Testis (tissue), 2 donors: ENCODE measurements around the gene RCAN2.

Source experiments
- POLR2A ChIP-seq: fragments of 450-650 bp; IDR thresholded peaks from one replicate; pipeline ENCODE4 v1.6.1; 2017; ENCODE audit warnings: antibody characterized with exemption, mild to moderate bottlenecking, moderate library complexity
- TF ChIP-seq, protein P1 (sequence below), 3 experiments: fragments of 450-650 bp in 2 of 3; fragments of 200-600 bp in 1 of 3; sonication (generic) in 1 of 3; IDR thresholded peaks; one replicate each; pipeline ENCODE4 v1.5.1; 2016 to 2019; ENCODE audit warnings: antibody characterized with exemption in 3 of 3, mild to moderate bottlenecking in 2 of 3, moderate library complexity in 1 of 3

GRCh38 chr6:46296586-46296985 lies 194.7 kb downstream of the RCAN2 start:
- TF ChIP-seq POLR2A = no peak
- TF ChIP-seq, protein P1, sequence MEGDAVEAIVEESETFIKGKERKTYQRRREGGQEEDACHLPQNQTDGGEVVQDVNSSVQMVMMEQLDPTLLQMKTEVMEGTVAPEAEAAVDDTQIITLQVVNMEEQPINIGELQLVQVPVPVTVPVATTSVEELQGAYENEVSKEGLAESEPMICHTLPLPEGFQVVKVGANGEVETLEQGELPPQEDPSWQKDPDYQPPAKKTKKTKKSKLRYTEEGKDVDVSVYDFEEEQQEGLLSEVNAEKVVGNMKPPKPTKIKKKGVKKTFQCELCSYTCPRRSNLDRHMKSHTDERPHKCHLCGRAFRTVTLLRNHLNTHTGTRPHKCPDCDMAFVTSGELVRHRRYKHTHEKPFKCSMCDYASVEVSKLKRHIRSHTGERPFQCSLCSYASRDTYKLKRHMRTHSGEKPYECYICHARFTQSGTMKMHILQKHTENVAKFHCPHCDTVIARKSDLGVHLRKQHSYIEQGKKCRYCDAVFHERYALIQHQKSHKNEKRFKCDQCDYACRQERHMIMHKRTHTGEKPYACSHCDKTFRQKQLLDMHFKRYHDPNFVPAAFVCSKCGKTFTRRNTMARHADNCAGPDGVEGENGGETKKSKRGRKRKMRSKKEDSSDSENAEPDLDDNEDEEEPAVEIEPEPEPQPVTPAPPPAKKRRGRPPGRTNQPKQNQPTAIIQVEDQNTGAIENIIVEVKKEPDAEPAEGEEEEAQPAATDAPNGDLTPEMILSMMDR (IDR thresholded peaks at IDR 0.05) = no peak
